Measurements from ENCODE around the gene SMG6. TPM values are rescaled to one million over a fixed set of nuclear protein-coding genes. Genes with fewer than 3 reads are reported as not detected.

Gene SMG6
- total RNA-seq, 1 experiment from 2014 or later: 28.6 TPM

DNA sequence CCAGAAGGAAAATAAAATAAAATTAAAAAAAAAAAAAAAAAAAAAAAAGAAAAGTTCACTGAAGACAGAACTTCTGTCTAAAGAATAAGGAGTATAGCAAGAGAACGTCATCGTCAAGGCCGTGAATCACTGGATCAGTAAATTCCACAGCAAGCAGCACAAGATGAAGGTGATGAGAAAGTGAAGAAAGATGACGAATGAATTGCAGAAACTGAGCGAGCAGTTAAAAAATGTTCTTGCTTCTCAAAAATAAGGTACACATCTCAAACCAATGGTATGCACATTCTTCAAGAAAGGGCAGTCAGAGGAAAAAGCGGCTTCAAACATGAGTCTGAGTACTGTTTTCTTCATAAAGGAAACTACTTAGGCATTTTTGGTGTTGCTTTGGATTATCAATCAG lies 104.7 kb downstream of the SMG6 start:
- no peak overlapping the region for H2AFZ ChIP-seq (ENCODE audit: low read length)
- H4K91ac ChIP-seq (ENCODE audit: insufficient read length, low read depth, low read length): no peak overlapping the region
- H3K79me2 ChIP-seq (ENCODE audit: insufficient read depth, low read length): no peaks in the 10 kb centered on the region
- no peak overlapping the region for H2BK5ac ChIP-seq (ENCODE audit: insufficient read length, low read length)
- H3K18ac ChIP-seq (ENCODE audit: insufficient read length, low read depth, low read length): no peak overlapping the region
- H3K14ac ChIP-seq (ENCODE audit: insufficient read depth, low read length): no peak overlapping the region
- H4K20me1 ChIP-seq (ENCODE audit: control insufficient read depth, insufficient read depth, insufficient read length): no peaks in the 10 kb centered on the region
- H3K23ac ChIP-seq (ENCODE audit: insufficient read length, low read depth, low read length): no peak overlapping the region
- H3K4me2 ChIP-seq (ENCODE audit: insufficient read depth, insufficient read length, low read length): no peak overlapping the region
- no peaks in the 10 kb centered on the region; the same call in 1 of the 2 replicates for H3K4me1 ChIP-seq (ENCODE audit: insufficient read depth, low read length)
- no peaks in the 10 kb centered on the region for H3K79me1 ChIP-seq (ENCODE audit: insufficient read depth, low read depth, low read length, poor library complexity, severe bottlenecking)
- no peaks in the 10 kb centered on the region for H3K9me3 Mint-ChIP-seq
- no peaks in the 10 kb centered on the region for H3K27me3 ChIP-seq (ENCODE audit: insufficient read depth, low read length)
- no peak overlapping the region for H3K4ac ChIP-seq (ENCODE audit: low read depth, low read length)
- no CpG with 5 or more reads among the region's 6 CpGs for WGBS (ENCODE audit: extremely low coverage, insufficient read length, low lambda C conversion rate)
- DNase-seq: no peak
- no peak overlapping the region for H2BK120ac ChIP-seq (ENCODE audit: low read depth, low read length, poor library complexity, severe bottlenecking)
- H2BK20ac ChIP-seq (ENCODE audit: low read depth, low read length, poor library complexity, severe bottlenecking): no peak overlapping the region
- H3K56ac ChIP-seq (ENCODE audit: insufficient read length, low read depth, low read length): no peak overlapping the region
- H3K9ac ChIP-seq (ENCODE audit: extremely low read depth, insufficient read length, low read length): no peak overlapping the region
- H2AK5ac ChIP-seq (ENCODE audit: insufficient read length, low read length): no peak overlapping the region
- peaks cover 18 to 19% of the 10 kb centered on the region in 2 experiments for H3K4me1 Mint-ChIP-seq
- H3K27ac Mint-ChIP-seq: no peak overlapping the region
- no peak overlapping the region for H2BK15ac ChIP-seq (ENCODE audit: low read depth, low read length)
- H2BK12ac ChIP-seq (ENCODE audit: insufficient read length, low read depth, low read length): no peak overlapping the region
- H3K36me3 Mint-ChIP-seq (ENCODE audit: insufficient read depth in 1 of 3, low read depth in 3 of 3): peaks cover 0 to 3% (median 1%) of the 10 kb centered on the region in 3 experiments; a peak in 3 of 7 replicates
- no peak for TF ChIP-seq CTCF (conservative IDR thresholded peaks at IDR 0.05)
- H3T11ph ChIP-seq (ENCODE audit: low read length): no peak overlapping the region
- no peak overlapping the region for H4K8ac ChIP-seq (replicated peaks; ENCODE audit: insufficient read length, low read depth, low read length)
- H3K4me3 Mint-ChIP-seq: no peak overlapping the region
- H3K27ac ChIP-seq (ENCODE audit: insufficient read length, low read depth, low read length): no peak overlapping the region
- no peaks in the 10 kb centered on the region for H3K23me2 ChIP-seq (ENCODE audit: insufficient read length, low read depth, low read length, poor library complexity, severe bottlenecking)
- H3K27me3 Mint-ChIP-seq (ENCODE audit: low read depth): no peaks in the 10 kb centered on the region
- H3K9me3 ChIP-seq (ENCODE audit: control insufficient read depth, low read depth, low read length): no peaks in the 10 kb centered on the region
- no peak overlapping the region for H4K5ac ChIP-seq (ENCODE audit: insufficient read length, low read depth, low read length)
